SK-N-SH (cell line): Measurements from ENCODE around the gene PTGDR2.
A peak's percentile ranks its signal among the peaks of the same experiment; 100 is the strongest.

Source experiments
- CHD2 ChIP-seq: fragments of 150-350 bp; IDR thresholded peaks from 2 replicates; pipeline ENCODE4 v1.6.1; 2018; ENCODE audit warnings: low read length; ENCODE audit not compliant: partially characterized antibody
- ELF1 ChIP-seq: IDR thresholded peaks from 2 replicates; pipeline ENCODE4 v1.4.0; 2012
- EP300 ChIP-seq, 2 experiments: IDR thresholded peaks; 2 replicates each; pipeline versions ENCODE4 v1.4.0 to v1.6.1; 2012; ENCODE audit warnings: borderline replicate concordance in 1 of 2, low read depth in 1 of 2, low read length in 1 of 2
- FOSL2 ChIP-seq: IDR thresholded peaks from 2 replicates; pipeline ENCODE4 v1.4.0; 2012; ENCODE audit warnings: low read depth, mild to moderate bottlenecking, moderate library complexity, borderline replicate concordance
- FOXM1 ChIP-seq: IDR thresholded peaks from 2 replicates; pipeline ENCODE4 v1.4.0; 2012; ENCODE audit warnings: low read depth, mild to moderate bottlenecking
- MAX ChIP-seq: IDR thresholded peaks from 2 replicates; pipeline ENCODE4 v1.4.0; 2012; ENCODE audit warnings: low read depth
- POLR2AphosphoS5 ChIP-seq: IDR thresholded peaks from 2 replicates; pipeline ENCODE4 v1.6.1; 2012; ENCODE audit warnings: low read depth, low read length
- RAD21 ChIP-seq: IDR thresholded peaks from 2 replicates; pipeline ENCODE4 v1.6.1; 2012; ENCODE audit warnings: mild to moderate bottlenecking, low read length
- RCOR1 ChIP-seq: fragments of 150-350 bp; IDR thresholded peaks from 2 replicates; pipeline ENCODE4 v1.6.1; 2017; ENCODE audit warnings: antibody characterized with exemption, low read length
- RFX5 ChIP-seq: IDR thresholded peaks from 2 replicates; pipeline ENCODE4 v1.6.1; 2012; ENCODE audit warnings: mild to moderate bottlenecking, improper control_type of control experiment, low read length
- RXRA ChIP-seq: IDR thresholded peaks from 2 replicates; pipeline ENCODE4 v1.4.0; 2012; ENCODE audit warnings: low read depth, mild to moderate bottlenecking, borderline replicate concordance
- SIN3A ChIP-seq: IDR thresholded peaks from 2 replicates; pipeline ENCODE4 v1.6.1; 2012; ENCODE audit warnings: low read depth, mild to moderate bottlenecking, low read length, moderate library complexity, borderline replicate concordance
- TEAD4 ChIP-seq: IDR thresholded peaks from 2 replicates; pipeline ENCODE4 v1.4.0; 2012; ENCODE audit warnings: mild to moderate bottlenecking, borderline replicate concordance; ENCODE audit not compliant: insufficient read depth
- TF ChIP-seq, protein P1 (sequence below): fragments of 200-600 bp; sonication (generic); IDR thresholded peaks from 2 replicates; pipeline ENCODE4 v1.6.1; 2017; ENCODE audit warnings: antibody characterized with exemption, mild to moderate bottlenecking, moderate library complexity

GRCh38 chr11:60831143-60831500, 24.6 kb downstream of the PTGDR2 start:
- 0 out of 2 replicates have a peak, but pooled peaks have one; percentile 28 for TF ChIP-seq MAX
- TF ChIP-seq, protein P1, sequence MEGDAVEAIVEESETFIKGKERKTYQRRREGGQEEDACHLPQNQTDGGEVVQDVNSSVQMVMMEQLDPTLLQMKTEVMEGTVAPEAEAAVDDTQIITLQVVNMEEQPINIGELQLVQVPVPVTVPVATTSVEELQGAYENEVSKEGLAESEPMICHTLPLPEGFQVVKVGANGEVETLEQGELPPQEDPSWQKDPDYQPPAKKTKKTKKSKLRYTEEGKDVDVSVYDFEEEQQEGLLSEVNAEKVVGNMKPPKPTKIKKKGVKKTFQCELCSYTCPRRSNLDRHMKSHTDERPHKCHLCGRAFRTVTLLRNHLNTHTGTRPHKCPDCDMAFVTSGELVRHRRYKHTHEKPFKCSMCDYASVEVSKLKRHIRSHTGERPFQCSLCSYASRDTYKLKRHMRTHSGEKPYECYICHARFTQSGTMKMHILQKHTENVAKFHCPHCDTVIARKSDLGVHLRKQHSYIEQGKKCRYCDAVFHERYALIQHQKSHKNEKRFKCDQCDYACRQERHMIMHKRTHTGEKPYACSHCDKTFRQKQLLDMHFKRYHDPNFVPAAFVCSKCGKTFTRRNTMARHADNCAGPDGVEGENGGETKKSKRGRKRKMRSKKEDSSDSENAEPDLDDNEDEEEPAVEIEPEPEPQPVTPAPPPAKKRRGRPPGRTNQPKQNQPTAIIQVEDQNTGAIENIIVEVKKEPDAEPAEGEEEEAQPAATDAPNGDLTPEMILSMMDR = peak; percentile 91
- TF ChIP-seq ELF1 = no peak
- TF ChIP-seq EP300 (IDR thresholded peaks at IDR 0.05; ENCODE audit: borderline replicate concordance in 1 of 2, low read depth in 1 of 2, low read length in 1 of 2) = no peak
- no peak for TF ChIP-seq POLR2AphosphoS5
- TF ChIP-seq SIN3A = no peak
- TF ChIP-seq RAD21 = peak; percentile 93
- no peak for TF ChIP-seq FOXM1
- TF ChIP-seq TEAD4 = no peak
- TF ChIP-seq CHD2 = peak; percentile 21
- TF ChIP-seq RCOR1 = peak; percentile 58
- TF ChIP-seq RXRA = no peak
- TF ChIP-seq FOSL2 = no peak
- no peak for TF ChIP-seq RFX5
